ENCODE measurements around the gene TENM3.

The TENM3 gene

GRCh38 chr4:182221987-182222386 is 21.2 kb upstream of the TENM3 start:
- Histone ChIP-seq H3K27ac (ENCODE audit: low read length) (no peak overlapping the region), H3K36me3 (replicated peaks; ENCODE audit: low read depth, low read length) (no peaks in the 10 kb centered on the region), H3K4me1 (ENCODE audit: low read length) (no peaks in the 10 kb centered on the region), H4K20me1 (ENCODE audit: insufficient read depth, low read length) (no peaks in the 10 kb centered on the region), H3K9me3 (ENCODE audit: insufficient read depth, low read length) (no peaks in the 10 kb centered on the region), H3K4me3 (ENCODE audit: low read length) (no peak overlapping the region), H2AFZ (ENCODE audit: low read depth, low read length) (no peak overlapping the region), H3K27me3 (ENCODE audit: low read depth, low read length) (no peaks in the 10 kb centered on the region), H3K4me2 (ENCODE audit: low read length) (no peak overlapping the region), H3K9ac (ENCODE audit: low read length) (no peak overlapping the region), H3K79me2 (ENCODE audit: low read length) (no peaks in the 10 kb centered on the region)
- TF ChIP-seq CTCF (IDR thresholded peaks at IDR 0.05; ENCODE audit: low read depth, low read length) (no peak), EZH2phosphoT487 (IDR thresholded peaks at IDR 0.05; ENCODE audit: low read depth) (no peak)

GRCh38 chr4:182222766-182223165 is 20.4 kb upstream of the TENM3 start:
- H3K79me2 ChIP-seq (ENCODE audit: low read length) = no peaks in the 10 kb centered on the region
- TF ChIP-seq CTCF (IDR thresholded peaks at IDR 0.05; ENCODE audit: low read depth, low read length) (no peak), EZH2phosphoT487 (IDR thresholded peaks at IDR 0.05; ENCODE audit: low read depth) (no peak)

GRCh38 chr4:182223708-182224107 is 19.5 kb upstream of the TENM3 start:
- Histone ChIP-seq H3K9me3 (ENCODE audit: insufficient read depth, low read length) (no peaks in the 10 kb centered on the region), H3K9ac (ENCODE audit: low read length) (no peak overlapping the region), H3K4me1 (ENCODE audit: low read length) (no peaks in the 10 kb centered on the region), H4K20me1 (ENCODE audit: insufficient read depth, low read length) (no peaks in the 10 kb centered on the region), H3K79me2 (ENCODE audit: low read length) (no peaks in the 10 kb centered on the region), H3K4me3 (ENCODE audit: low read length) (no peak overlapping the region), H3K4me2 (ENCODE audit: low read length) (no peak overlapping the region), H3K27me3 (ENCODE audit: low read depth, low read length) (no peaks in the 10 kb centered on the region), H3K36me3 (replicated peaks; ENCODE audit: low read depth, low read length) (no peaks in the 10 kb centered on the region), H3K27ac (ENCODE audit: low read length) (no peak overlapping the region), H2AFZ (ENCODE audit: low read depth, low read length) (no peak overlapping the region)
- TF ChIP-seq CTCF (IDR thresholded peaks at IDR 0.05; ENCODE audit: low read depth, low read length) (no peak), EZH2phosphoT487 (IDR thresholded peaks at IDR 0.05; ENCODE audit: low read depth) (no peak)

More at GRCh38 chr4:182222766-182223165, 20.4 kb upstream of the TENM3 start:
- H3K9ac ChIP-seq (ENCODE audit: low read length) = no peak overlapping the region
- no peaks in the 10 kb centered on the region for H3K4me1 ChIP-seq (ENCODE audit: low read length)
- no peak overlapping the region for H3K4me3 ChIP-seq (ENCODE audit: low read length)
- no peaks in the 10 kb centered on the region for H3K27me3 ChIP-seq (ENCODE audit: low read depth, low read length)
- no peaks in the 10 kb centered on the region for H4K20me1 ChIP-seq (ENCODE audit: insufficient read depth, low read length)
- no peak overlapping the region for H3K27ac ChIP-seq (ENCODE audit: low read length)
- no peak overlapping the region for H2AFZ ChIP-seq (ENCODE audit: low read depth, low read length)
- H3K9me3 ChIP-seq (ENCODE audit: insufficient read depth, low read length) = no peaks in the 10 kb centered on the region
- H3K4me2 ChIP-seq (ENCODE audit: low read length) = no peak overlapping the region
- H3K36me3 ChIP-seq (replicated peaks; ENCODE audit: low read depth, low read length) = no peaks in the 10 kb centered on the region

DNA sequence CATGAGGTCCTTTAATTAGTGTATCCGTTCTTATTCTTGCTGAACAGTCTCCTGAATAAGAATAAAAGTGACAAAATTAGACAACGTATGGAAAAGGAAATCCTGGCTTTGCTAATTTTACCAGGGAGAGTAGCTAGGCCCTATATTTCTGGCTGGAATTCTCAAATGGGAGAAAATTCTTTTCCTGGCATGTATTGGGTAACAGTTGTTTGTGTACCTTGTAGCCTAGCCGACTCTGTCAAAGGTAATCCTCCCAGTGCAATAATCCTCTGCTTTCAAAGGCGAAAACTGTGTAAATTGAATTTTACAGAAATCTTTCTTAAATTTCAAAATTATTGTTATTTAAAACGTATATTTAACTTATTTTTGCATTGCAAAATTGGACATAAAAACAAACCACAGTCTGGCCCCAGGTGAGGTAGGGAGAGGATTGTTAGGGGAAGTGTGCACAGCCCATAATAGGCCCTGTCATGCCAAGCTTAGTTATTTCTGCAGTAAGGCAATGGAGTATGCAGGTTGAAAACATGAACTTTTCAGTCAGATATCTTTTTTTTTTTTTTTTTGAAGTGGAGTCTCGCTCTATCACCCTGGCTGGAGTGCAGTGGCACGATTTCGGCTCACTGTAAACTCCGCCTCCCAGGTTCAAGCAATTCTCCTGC is 18.9 kb upstream of the TENM3 start:
- H3K4me2 ChIP-seq (ENCODE audit: low read length) = no peak overlapping the region
- no peaks in the 10 kb centered on the region for H4K20me1 ChIP-seq (ENCODE audit: insufficient read depth, low read length)
- no peak overlapping the region for H3K9ac ChIP-seq (ENCODE audit: low read length)
- no peak for TF ChIP-seq CTCF (IDR thresholded peaks at IDR 0.05; ENCODE audit: low read depth, low read length)
- TF ChIP-seq EZH2phosphoT487 (IDR thresholded peaks at IDR 0.05; ENCODE audit: low read depth) = no peak
- H2AFZ ChIP-seq (ENCODE audit: low read depth, low read length) = no peak overlapping the region
- no peaks in the 10 kb centered on the region for H3K4me1 ChIP-seq (ENCODE audit: low read length)
- no peaks in the 10 kb centered on the region for H3K9me3 ChIP-seq (ENCODE audit: insufficient read depth, low read length)
- no peaks in the 10 kb centered on the region for H3K36me3 ChIP-seq (replicated peaks; ENCODE audit: low read depth, low read length)
- H3K27me3 ChIP-seq (ENCODE audit: low read depth, low read length) = no peaks in the 10 kb centered on the region
- no peaks in the 10 kb centered on the region for H3K79me2 ChIP-seq (ENCODE audit: low read length)
- H3K27ac ChIP-seq (ENCODE audit: low read length) = no peak overlapping the region
- H3K4me3 ChIP-seq (ENCODE audit: low read length) = no peak overlapping the region
